Stimulated activated CD4-positive, alpha-beta T cell treated with anti-CD3 and anti-CD28 coated beads, Interleukin-4, amount 100 ng/mL, for 48 hours (primary cell): ENCODE data around the gene PLCB1.

Source experiments
- DNase-seq, 2 donors: peaks; one replicate each; pipeline ENCODE4 v3.0.0-alpha.2; 2020; ENCODE audit warnings: low read depth in 2 of 2

Gene PLCB1

DNA sequence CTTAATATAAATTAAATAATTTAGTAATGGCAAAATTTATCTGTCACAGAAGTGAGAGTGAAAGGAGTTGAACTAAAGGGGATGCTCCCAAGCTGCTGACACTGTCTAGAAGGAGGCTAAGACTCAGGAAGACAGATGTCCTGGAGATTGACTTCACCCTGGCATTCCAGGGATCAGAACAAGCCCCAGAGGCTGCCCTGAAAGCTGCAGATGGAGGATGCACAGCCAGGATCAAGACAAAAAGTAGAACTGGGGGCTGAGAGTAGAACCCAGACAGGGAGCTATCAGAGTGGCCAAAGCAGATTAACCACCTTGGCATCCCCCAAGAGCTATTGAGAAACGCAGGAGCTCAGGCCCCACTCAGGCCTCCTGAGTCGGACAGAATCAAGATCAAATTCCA lies 747.6 kb downstream of the PLCB1 start:
- no peak for DNase-seq

- DNase-seq: no peak
Observed at GRCh38 chr20:8880085-8880853, 748.2 kb downstream of the PLCB1 start.

GRCh38 chr20:8891039-8891438 lies 759.0 kb downstream of the PLCB1 start:
- no peak for DNase-seq

DNA sequence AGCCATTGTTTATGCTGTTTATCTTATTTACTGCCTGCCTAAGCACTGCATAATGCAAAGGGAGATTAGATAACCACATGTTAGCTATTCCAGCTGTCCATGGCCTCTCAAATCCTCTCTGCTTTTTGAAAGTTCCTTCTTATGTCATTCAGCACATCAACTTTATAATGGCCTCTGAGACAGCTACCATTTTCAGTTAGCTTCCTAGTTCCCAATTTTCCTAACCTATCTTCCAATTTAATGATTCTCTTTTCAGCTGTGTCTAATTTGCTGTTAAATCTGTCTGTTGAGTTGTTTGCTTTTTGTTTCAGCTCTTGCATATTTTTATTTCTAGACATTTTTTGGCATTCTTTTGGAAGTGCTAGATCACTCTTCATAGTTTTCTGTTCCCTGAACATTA lies 763.4 kb downstream of the PLCB1 start:
- DNase-seq: no peak

GRCh38 chr20:8898823-8899222 lies 766.8 kb downstream of the PLCB1 start:
- DNase-seq: no peak

DNA sequence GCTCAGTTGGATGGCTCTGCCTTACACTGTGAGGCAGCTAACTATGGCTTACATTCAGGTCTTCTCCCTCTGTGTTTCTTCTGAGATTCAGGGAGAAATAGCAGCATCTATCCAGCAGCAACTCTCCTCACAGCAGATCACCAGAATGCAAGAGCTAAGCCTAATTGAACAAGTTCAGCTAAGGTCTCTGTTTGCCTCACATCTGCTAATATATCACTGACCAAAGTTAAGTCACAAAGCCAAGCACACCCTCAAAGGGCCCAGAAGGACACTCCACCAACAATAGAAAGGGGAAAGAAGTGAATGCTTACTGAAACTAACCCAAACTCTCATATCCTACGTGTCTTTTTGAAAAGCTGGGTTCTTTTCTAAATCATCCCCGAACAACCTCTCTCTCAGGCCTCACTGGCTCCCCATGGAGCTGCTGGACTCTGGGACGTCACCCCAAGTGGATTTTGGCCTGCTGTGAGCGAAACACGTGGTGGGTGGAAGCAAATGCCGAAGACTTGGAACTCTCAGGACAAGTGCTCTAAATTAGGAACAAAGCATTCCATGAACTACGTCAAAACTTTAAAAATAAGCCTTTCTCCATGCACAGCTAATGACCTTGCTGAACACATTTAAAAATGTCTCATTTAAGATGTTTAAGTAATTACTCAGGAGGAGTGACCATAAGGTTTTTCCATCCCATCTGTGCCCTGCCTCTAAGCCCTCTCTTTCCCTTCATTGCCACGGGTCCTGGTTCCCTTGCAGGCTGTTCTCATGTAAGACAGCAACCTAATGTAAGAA lies 769.4 kb downstream of the PLCB1 start:
- DNase-seq: no peak

DNA sequence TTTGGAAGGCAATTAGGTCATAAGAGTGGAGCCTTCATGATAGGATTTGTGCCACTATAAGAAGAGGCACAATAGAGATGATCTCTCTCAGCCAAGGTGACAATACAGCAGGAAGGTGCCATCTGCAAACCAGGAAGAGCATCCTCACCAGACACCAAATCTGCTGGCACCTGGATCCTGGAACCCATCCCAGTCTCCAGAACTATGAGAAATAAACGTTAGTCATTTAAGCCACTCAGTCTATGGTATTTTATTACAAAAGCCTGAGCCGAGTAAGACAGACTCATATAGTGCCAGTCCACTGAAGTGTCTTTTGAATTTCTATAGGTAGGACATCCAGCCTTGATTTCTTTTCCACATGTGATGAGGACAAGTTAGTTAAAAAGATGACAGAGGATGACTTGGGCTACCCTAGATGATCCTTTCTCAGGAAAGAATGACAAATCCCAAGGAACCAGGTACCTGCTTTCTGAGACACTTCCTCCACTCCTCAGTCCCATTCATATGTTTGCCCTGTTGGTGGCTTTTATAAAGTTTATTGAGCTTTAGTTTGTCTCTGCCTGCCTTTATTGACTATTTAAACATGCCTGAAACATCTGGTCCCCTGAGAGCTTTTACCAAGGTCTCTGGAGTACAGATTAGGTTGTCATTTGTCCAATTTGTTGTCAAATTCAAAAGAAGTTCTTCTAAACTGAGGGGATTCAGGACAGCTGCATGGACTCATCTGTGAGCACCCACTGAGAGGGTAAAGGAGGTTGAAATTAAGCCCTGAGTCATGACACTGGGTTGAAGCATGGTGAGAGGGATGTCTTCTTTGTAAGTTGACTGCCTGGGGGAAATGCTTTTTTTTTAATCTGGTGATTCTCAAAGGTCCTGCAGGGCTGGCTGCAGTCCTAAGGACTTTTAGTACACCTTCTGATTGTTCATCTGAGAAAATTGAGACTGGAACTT lies 771.9 kb downstream of the PLCB1 start:
- DNase-seq: no peak

- DNase-seq: no peak
Observed at GRCh38 chr20:8909596-8909995, 777.5 kb downstream of the PLCB1 start.

- no peak for DNase-seq
Observed at GRCh38 chr20:8912096-8912495, 780.0 kb downstream of the PLCB1 start.

GRCh38 chr20:8912731-8913130 lies 780.7 kb downstream of the PLCB1 start:
- DNase-seq: no peak

DNA sequence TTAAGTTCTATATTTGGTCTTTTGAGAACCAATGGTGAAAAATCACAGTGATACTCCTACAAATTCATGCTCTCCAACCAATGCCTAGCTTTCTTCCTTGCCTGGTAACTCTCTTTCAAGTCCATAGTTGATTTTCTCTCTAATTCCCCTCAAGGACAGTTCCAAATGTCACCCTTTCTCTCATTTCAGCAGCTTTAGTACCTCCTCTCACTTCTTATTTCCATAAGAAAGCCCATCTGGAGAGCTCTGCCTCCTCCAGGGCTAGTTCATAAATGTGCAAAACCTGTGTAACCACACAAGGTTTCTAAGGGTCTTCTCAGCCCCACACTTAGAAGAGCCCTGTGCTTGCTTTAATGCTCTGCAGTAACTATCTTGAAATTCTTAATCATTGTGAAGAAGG lies 781.4 kb downstream of the PLCB1 start:
- no peak for DNase-seq

DNA sequence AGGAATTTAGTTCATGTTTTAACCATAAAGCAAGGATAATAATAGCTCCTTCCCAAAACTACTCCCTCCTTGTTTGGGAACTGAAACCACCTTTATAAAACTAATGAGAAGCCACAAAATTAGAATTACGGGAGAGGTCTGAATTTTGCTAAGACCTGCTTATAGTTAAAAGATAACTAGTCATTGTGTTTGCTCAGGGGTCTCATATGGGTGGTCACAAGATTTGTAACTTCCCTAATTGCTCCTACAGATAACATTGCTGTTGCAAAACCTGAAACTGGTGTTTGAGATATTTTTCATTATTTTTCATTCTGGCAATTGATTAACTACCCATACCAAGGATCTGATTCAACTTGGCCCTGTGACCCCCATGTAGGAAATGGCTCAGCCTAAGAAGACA lies 782.4 kb downstream of the PLCB1 start:
- no peak for DNase-seq

GRCh38 chr20:8917084-8917483 lies 785.0 kb downstream of the PLCB1 start:
- no peak for DNase-seq

DNA sequence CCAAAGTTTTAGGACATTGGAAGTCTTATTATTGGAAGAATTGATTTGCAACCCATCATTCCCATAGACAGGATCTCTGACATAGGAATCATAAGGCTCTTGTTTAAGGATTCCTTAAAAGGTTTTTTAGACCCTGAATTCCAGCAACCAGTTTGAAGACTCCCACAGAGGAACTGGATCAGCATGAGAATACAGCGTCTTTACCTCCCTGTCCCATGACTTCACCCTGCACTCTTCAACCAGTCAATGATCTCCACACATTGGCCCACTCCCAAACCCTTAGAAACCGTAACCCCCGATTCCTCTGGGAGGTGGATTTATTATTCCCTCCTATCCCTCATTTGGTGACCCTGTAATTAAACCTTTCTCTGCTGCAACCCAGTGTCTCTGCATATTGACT lies 786.1 kb downstream of the PLCB1 start:
- no peak for DNase-seq

DNA sequence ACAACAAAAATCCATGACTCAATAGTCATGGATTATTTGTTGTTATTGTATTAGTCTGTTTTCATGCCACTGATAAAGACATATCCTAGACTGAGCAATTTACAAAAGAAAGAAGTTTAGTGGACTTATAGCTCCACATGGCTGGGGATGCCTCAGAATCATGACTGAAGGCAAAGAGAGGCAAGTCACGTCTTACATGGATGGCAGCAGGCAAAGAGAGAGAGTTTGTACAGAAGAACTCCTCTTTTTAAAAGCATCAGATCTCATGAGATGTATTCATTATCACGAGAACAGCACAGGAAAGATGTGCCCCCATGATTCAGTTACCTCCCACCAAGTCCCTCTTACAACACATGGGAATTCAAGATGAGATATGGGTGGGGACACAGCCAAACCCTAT lies 792.5 kb downstream of the PLCB1 start:
- no peak for DNase-seq

DNA sequence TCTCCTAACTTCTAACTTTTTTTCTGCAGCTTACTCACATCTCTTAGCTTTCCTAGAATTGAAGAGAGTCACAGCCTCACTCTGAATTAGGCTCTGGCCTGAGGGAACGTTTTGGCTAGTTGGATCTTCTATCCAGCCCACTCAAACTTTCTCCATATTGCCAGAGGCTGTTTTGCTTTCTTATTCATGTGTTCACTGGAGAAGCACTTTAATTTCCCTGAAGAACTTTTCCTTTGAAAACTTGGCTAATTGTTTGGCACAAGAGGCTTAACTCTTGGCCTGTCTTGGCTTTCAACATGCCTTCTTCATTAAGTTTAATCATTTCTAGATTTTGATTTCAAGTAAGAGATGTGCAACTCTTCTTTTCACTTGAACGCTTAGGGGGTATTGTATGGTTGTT lies 798.7 kb downstream of the PLCB1 start:
- no peak for DNase-seq

- no peak for DNase-seq
Observed at GRCh38 chr20:8932192-8933165, 800.4 kb downstream of the PLCB1 start.

DNA sequence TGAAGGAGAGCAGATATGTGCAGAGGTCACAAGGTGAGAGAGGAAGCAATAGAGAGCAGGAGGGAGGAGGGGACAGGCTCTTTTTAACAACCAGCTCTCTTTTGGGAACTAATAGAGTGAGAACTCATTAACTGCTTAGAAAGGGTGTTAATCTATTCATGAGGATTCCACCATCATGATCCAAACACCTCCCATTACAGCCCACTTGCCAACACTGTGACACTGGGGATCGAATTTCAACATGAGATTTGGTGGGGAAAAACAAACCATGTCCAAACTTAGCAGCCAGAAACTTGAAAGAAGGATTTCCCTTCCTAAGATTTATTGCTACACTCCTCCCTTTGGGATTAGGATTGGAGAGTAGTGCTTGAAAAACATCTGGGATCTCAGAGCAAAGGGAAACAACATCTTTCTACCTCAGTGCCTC lies 801.3 kb downstream of the PLCB1 start:
- DNase-seq: no peak

DNA sequence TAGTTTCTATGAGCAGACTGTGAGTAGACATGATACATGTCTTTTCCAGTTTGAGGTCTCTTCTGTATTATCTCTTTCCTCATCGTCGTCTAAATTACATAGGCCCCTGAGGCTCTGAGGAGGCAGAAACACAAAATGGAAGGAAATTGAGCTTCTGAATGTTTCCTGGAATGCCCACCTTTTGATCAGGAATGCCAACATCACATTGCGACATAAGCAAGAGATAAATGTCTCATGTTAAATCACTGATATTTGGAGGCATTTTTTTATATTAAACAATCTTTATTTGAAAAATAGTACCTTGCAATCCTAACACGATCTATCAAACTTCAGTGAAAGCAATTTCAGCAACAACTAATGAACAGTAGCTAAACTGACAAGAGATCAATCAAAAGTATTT lies 802.3 kb downstream of the PLCB1 start:
- DNase-seq: no peak
